HL-60/S4 (cell line): ENCODE results near the gene LRFN2.

ENCODE experiments used
- in situ Hi-C: fragments of 300-500 bp; cut with MboI; formaldehyde crosslinking; loops from 2 replicates; pipeline ENCODE4 v1.14.3; 2022; ENCODE audit warnings: low sequenced_read_pairs

The LRFN2 gene

DNA sequence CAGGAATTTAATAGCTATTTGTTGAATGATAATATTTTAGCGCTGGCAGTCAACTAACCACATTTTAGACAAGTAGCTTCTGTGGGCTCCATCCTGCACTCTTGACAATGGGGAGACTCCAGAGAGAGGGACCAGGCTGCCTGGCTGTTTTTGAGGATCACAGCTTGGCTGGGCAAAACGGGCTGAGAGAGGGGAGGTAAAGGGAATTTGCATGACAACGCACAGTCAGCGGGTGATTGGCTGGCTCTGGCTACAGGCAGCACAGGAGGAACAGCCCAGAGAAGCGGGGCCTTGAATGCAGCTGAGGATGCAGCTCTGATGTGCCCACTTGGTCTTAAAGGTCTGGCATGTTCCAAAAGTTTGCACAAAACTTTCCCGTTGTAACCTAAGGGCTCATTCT, 41.2 kb downstream of the LRFN2 start:
- in situ Hi-C loops, result no loop called here

DNA sequence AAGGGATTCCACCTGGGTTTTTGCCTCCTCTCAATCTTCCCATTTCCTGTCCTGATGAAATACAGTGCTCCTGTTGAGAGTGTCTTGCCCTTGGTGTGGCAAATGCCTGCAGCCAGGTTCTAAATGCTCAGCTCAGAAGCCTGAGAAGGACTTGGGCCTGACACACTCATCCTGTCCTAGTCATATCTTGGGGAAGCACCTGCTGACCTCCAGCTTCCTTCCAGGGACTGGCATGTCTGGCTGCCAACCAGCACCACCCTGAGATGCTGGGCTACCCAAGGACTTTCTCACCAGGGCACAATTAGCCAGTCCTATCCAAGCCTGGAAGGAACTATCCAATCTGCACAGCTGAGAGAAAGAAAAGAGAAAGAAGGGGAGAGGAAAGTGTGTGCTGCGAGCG, 43.4 kb downstream of the LRFN2 start:
- in situ Hi-C loops, result no loop called here

- in situ Hi-C loops, result no loop called here
Observed at GRCh38 chr6:40543146-40543545, 44.0 kb downstream of the LRFN2 start.

DNA sequence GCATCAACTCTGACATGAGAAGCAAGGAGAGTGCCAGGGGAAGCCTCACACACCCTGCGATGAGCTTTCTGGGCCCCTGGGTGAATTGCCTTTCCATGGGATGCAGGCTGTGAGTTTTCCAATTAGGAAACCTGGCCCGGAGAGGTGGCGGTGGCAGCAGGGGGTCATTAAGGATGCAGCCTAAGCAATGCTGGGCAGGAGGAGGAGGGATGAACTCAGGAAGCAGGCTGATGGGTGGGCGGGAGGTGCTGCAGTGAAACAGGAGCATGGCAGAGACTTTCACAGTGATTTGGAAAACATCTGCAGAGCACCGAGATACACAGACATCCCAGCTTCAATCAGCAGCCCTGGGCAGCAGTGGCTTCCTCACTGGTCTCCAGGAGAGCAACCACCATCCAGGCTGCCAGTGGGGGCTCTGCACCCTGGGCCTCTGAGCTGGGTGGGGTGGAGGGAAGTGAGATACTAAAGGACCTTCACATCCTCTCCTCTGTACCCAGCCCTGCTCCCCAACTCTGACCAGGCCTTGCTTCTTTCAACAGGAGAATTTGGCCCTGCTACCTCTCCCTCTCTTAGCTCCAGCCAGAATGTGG, 44.9 kb downstream of the LRFN2 start:
- in situ Hi-C loops, result no loop called here

- in situ Hi-C loops, result no loop called here
Observed at GRCh38 chr6:40541556-40542174, 45.5 kb downstream of the LRFN2 start.

GRCh38 chr6:40540790-40541189, 46.4 kb downstream of the LRFN2 start:
- in situ Hi-C loops, result no loop called here

GRCh38 chr6:40539853-40540252, 47.3 kb downstream of the LRFN2 start:
- in situ Hi-C loops, result no loop called here

GRCh38 chr6:40538556-40538955, 48.6 kb downstream of the LRFN2 start:
- in situ Hi-C loops, result no loop called here

DNA sequence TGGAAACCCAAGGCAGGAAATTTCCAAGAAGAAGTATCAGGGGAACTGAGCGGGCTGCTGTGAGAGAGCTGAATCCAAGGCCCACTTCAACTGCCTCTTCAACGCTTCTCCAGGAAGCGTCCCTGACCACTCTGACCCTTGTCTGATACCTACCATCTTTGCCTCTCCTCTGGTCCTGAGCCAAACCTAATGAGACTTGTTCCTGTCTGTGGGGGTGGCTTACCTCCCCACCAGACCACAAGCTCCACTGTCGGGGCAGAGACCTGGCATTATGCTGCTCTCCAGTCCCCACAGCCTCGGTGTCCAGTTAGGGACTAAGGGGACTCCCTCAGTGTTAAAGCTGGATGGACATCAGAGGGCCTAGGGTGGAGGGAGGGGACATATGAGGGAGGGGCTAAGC, 49.7 kb downstream of the LRFN2 start:
- in situ Hi-C loops, result no loop called here

DNA sequence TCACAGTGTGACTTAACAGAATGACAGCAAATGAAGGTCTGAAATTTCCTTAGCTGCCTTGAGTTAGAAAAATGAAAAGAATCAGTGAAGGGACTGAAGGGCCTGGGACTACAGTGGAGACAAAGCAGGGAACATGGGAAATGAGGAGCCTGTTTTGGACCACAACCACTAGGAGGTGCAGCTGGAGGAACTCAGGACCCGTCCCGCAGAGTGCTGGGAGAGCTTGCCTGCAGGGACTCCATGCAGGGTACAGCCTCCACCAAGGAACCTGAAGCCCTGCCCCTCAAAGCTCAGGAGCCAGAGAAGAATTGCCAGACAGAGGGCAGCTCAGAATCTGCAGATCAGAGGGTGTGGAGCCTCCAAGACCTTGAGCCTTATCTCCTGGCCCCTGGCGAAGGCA, 50.7 kb downstream of the LRFN2 start:
- in situ Hi-C loops, result no loop called here

- in situ Hi-C loops, result no loop called here
Observed at GRCh38 chr6:40535819-40536380, 51.3 kb downstream of the LRFN2 start.

DNA sequence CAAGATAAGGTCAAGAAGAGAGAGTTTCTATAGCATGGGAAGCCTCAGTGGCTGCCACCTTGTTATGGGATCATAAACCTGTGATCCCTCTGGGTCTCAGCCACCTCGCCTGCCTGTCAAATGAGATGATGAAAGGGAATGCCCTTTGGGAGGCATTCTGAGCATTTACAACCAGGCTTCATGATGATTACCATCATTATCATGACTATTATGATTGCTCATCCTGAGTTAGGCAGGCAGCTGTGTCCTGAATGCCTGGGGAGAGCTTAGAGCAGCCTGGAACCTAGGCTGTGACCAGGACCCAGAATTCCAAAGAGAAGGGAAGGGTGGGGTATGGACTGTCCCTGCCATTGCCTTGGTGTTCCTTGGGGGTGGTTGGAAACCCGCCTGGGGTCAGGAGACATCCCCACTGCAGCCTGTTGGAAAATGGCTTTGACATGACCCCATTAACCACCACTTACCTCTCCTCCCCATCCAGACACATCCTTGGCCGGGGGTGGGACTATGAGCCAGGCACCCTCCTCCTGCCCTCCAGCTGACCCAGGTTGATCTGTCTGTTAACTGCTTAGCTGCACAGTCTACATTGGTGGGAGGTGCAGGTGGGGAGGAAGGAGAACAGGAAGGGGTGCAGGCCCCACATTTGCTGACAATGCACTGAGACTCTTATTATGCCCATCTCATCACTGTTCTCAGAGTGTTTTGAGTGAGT, 51.9 kb downstream of the LRFN2 start:
- in situ Hi-C loops, result no loop called here

DNA sequence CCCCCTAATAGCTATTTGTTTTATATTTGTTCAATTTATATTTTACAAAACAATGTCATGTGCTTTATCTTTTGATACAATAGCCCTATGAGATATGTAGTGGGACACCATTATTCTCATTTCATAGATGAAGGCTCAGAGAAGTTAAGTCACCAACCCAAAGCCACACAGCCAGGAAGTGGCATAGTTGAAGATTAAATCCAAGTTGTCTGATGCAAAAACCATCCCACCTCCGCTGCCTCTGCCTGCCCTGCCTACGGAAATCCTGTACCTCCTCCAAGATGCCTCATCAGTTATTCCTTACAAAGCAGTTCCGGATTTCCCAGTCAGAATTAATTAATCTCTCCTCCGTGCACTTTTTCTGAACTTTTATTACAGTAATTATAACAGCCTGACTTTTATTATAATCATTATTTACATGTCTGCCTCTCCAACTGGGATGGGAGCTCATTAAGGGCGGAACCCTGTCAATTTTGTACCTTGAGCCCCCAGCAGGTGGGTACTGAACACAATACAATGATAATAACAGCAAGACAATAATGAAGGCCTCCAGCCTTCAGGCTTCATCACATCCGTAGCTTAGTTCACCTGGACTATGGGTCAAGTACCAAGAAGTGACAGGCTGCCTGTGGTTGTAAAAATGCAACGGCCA, 54.7 kb downstream of the LRFN2 start:
- in situ Hi-C loops, result no loop called here

DNA sequence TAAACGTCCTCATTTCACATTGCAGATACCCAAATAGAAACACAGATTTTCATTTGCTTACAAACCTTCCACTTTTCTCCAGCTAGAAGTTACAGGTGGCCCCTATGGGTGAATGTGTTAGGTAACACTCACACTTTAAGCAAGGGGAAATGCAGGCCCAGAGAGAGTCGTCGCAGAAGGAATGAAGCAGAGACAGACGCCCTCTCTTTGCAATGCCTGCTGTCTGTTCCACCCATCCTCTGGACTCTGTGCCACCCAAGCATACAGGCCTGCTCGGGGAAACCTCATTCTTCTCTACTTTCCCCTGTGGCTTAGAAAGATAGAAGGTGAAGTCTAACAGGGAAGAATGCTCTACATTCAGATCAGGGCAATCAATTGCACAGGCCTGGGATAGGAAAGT, 57.2 kb downstream of the LRFN2 start:
- in situ Hi-C loops, result no loop called here

DNA sequence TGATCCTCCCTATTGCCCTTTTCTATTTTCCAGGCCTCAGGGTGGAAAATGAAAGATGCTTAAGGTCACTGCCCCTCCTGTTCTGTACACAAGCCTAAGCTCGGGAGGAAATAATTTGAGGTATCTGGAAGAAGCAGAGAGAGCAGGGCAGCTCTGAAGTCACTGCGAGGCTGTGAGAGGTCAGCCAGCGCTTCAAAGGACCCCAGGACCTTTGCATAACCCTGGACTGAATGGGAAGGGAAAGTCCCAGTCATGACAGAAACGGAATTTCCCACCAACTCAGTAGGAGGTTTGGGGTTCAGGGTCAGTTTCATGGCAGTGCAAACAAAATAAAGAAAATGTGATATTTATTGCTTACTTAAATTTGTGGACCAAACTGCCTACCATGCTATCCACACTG, 58.1 kb downstream of the LRFN2 start:
- in situ Hi-C loops, result no loop called here

- in situ Hi-C loops, result no loop called here
Observed at GRCh38 chr6:40528051-40528450, 59.1 kb downstream of the LRFN2 start.

DNA sequence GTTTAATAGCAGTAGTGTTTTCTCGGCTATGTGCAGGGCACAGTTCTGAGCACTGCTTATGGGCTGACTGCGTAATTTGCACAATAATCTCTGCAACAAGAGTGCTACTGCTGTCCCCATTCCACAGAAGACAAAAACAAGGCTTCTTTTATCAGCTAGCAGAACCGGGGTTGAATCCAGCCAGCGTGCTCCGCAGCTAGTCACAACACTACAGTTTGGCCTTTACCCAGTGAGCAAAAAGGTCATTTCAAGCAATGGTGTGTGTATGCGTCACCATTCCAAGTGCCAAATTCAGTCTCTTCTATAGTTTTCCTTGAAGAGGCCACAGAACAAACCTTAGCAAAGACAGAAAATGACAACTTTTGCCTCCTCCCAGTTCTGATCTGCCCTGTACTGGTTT, 61.1 kb downstream of the LRFN2 start:
- in situ Hi-C loops, result no loop called here

- in situ Hi-C loops, result no loop called here
Observed at GRCh38 chr6:40524797-40525585, 62.2 kb downstream of the LRFN2 start.

DNA sequence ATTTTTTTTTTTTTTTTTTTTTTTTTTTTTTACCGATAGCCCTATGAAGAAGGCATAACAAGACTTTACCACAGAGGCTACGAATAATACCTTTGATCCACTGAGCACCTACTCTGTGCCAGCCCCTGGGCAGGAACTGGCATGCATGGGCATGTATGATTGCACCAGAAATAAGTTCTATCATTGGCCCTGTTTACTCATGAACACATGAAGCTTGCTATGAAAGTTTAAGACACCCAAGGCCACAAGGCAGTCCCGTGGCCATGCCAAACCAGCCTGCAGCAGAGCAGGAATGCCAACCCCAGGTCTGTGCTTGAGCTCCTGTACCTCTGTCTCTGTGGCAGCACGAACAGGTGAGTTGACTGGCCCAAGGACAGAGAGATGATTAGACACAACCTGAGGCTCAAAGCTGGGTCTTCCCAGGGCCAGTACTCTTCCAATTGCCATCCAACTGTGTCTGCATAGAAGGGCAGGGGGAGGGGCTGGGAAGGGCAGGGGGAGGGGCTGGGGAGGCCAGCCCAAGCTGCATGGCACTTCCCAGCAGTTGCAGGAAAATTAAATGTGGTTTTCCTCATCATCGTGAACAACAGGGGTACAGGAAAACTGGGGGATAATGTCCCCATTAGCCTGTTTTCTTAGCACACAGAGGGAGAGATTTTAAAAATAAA, 63.5 kb downstream of the LRFN2 start:
- in situ Hi-C loops, result no loop called here

DNA sequence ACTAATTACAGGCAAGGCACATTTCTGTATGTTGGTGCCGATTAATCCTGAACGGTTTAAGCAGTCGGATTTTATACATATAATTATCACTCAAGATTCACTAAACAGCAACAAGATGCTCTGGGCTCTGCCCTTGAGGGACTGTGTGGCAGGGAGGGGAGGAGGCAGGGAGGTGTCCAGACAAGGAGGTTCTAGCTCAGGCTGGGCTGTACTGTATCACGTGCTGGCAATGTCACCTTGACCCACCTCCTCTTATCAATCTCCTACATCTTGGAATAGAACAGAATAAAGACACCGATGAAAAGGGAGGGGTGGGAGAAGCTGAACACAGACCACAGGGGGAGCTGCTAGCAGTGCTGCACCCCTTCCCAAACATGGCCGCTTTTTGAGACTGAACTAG, 65.7 kb downstream of the LRFN2 start:
- in situ Hi-C loops, result no loop called here
